ENCODE measurements around the gene DEXI. TPM values are rescaled to one million over a fixed set of nuclear protein-coding genes. Genes with fewer than 3 reads are reported as not detected.

Gene DEXI
- polyA plus RNA-seq, 1 donor from 2014 or later = 52.0 TPM

GRCh38 chr16:10927497-10928112 lies 14.7 kb downstream of the DEXI start:
- no peaks in the 10 kb centered on the region for H3K36me3 ChIP-seq (ENCODE audit: insufficient read depth, low read length)
- no peaks in the 10 kb centered on the region for H3K79me2 ChIP-seq (replicated peaks; ENCODE audit: insufficient read depth, low read length)
- H3K27me3 ChIP-seq (ENCODE audit: insufficient read depth, low read depth, low read length) = no peaks in the 10 kb centered on the region
- no peak overlapping the region for H3K4me3 ChIP-seq (ENCODE audit: low read length)
- no peaks in the 10 kb centered on the region for H3K9me2 ChIP-seq (ENCODE audit: insufficient read depth, low read length)
- no peak for TF ChIP-seq CTCF (IDR thresholded peaks at IDR 0.05; ENCODE audit: poor library complexity, severe bottlenecking)
- TF ChIP-seq SMC3 (conservative IDR thresholded peaks at IDR 0.05; ENCODE audit: poor library complexity) = no peak
- no peak for TF ChIP-seq EZH2 (IDR thresholded peaks at IDR 0.05; ENCODE audit: borderline replicate concordance, insufficient read depth, low read length, poor library complexity, severe bottlenecking)
- TF ChIP-seq MXI1 (conservative IDR thresholded peaks at IDR 0.05; ENCODE audit: poor library complexity, severe bottlenecking) = no peak
- no peak for TF ChIP-seq RAD21 (conservative IDR thresholded peaks at IDR 0.05)
- TF ChIP-seq POLR2AphosphoS5 (IDR thresholded peaks at IDR 0.05) = no peak
- no peak for TF ChIP-seq TAF1 (IDR thresholded peaks at IDR 0.05; ENCODE audit: low read depth)
- no peak overlapping the region for H3K27ac ChIP-seq (ENCODE audit: low read length)
- no peak overlapping the region for H3K4me2 ChIP-seq (ENCODE audit: low read length)
- H3K9me3 ChIP-seq (ENCODE audit: low read length) = no peaks in the 10 kb centered on the region
- no peaks in the 10 kb centered on the region for H3F3A ChIP-seq (ENCODE audit: insufficient read depth, low read length, poor library complexity, severe bottlenecking)
- H3K9ac ChIP-seq (ENCODE audit: low read length) = no peak overlapping the region
- H4K20me1 ChIP-seq (ENCODE audit: insufficient read depth) = no peaks in the 10 kb centered on the region
- no peak overlapping the region for H2AFZ ChIP-seq (ENCODE audit: low read depth, low read length)

- Histone ChIP-seq H4K20me1 (ENCODE audit: insufficient read depth) (no peaks in the 10 kb centered on the region), H2AFZ (ENCODE audit: low read depth, low read length) (no peak overlapping the region), H3K27me3 (ENCODE audit: insufficient read depth, low read depth, low read length) (no peaks in the 10 kb centered on the region), H3K36me3 (ENCODE audit: insufficient read depth, low read length) (no peaks in the 10 kb centered on the region), H3K4me3 (ENCODE audit: low read length) (no peak overlapping the region), H3K9ac (ENCODE audit: low read length) (no peak overlapping the region), H3K9me2 (ENCODE audit: insufficient read depth, low read length) (no peaks in the 10 kb centered on the region), H3K27ac (ENCODE audit: low read length) (no peak overlapping the region), H3K9me3 (ENCODE audit: low read length) (no peaks in the 10 kb centered on the region), H3K4me2 (ENCODE audit: low read length) (no peak overlapping the region), H3K79me2 (replicated peaks; ENCODE audit: insufficient read depth, low read length) (no peaks in the 10 kb centered on the region), H3F3A (ENCODE audit: insufficient read depth, low read length, poor library complexity, severe bottlenecking) (no peaks in the 10 kb centered on the region)
- TF ChIP-seq REST (IDR thresholded peaks at IDR 0.05; ENCODE audit: borderline replicate concordance) (no peak), RAD21 (conservative IDR thresholded peaks at IDR 0.05) (no peak), CTCF (IDR thresholded peaks at IDR 0.05; ENCODE audit: poor library complexity, severe bottlenecking) (no peak)
These were observed 15.4 kb downstream of the DEXI start for GRCh38 chr16:10926867-10927266.

All from neural cell (in vitro differentiated cells).